Fibroblast of skin of right quadriceps (primary cell): ENCODE measurements around the gene NEMP1.
"Not testable (repeated sequence)": the region's sequence is repeated elsewhere in the genome, so short reads cannot be mapped to it uniquely, and the experiment has no call there.

ENCODE experiments used
- DNase-seq: peaks from one replicate; pipeline ENCODE4 v3.0.0-alpha.2; 2013

The NEMP1 gene, protein sequence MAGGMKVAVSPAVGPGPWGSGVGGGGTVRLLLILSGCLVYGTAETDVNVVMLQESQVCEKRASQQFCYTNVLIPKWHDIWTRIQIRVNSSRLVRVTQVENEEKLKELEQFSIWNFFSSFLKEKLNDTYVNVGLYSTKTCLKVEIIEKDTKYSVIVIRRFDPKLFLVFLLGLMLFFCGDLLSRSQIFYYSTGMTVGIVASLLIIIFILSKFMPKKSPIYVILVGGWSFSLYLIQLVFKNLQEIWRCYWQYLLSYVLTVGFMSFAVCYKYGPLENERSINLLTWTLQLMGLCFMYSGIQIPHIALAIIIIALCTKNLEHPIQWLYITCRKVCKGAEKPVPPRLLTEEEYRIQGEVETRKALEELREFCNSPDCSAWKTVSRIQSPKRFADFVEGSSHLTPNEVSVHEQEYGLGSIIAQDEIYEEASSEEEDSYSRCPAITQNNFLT

DNA sequence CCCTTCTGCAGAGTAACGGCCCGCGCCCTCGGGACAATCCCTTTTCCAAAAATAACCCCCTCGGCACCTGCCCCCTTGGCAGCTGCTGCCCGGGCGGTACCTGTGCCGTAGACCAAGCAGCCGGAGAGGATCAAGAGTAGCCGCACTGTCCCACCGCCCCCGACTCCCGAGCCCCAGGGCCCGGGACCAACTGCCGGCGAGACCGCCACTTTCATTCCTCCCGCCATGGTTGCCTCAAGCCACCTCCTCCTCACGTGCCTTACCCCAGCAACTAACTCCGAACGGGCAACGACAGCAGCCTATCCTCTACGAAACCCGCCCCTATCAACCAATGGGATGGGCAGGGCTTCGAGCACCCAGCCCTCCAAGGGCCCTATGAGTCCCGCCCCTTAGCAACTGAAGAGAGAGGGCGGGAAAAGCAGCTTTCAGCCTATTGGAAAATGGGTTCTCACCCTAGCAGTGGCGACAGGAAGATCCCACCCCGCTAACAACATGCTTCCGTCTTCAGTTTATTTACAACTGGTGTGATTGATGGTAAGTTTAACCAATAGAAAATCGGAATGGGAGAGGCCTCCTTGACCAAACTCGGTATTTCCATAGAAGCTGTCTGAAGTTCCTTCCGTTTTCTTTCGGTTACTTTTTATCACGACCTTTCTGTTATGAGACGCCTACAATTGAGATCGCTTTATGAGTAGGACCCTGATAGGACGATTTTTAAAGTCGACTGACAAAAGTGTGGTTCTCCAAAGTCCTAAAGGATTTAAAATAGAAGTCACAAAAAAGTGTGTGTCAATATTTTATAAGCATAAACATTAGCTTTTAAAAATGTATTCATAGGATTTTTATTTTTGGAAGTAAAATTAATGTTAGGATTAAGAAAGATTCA lies at the start of gene NEMP1:
TSS of gene NEMP1 (minus strand) at position 273 of the 886 bp plus-strand sequence. CDS start at position 227, 46 bp downstream.
- DNase-seq: peak; percentile 100

DNA sequence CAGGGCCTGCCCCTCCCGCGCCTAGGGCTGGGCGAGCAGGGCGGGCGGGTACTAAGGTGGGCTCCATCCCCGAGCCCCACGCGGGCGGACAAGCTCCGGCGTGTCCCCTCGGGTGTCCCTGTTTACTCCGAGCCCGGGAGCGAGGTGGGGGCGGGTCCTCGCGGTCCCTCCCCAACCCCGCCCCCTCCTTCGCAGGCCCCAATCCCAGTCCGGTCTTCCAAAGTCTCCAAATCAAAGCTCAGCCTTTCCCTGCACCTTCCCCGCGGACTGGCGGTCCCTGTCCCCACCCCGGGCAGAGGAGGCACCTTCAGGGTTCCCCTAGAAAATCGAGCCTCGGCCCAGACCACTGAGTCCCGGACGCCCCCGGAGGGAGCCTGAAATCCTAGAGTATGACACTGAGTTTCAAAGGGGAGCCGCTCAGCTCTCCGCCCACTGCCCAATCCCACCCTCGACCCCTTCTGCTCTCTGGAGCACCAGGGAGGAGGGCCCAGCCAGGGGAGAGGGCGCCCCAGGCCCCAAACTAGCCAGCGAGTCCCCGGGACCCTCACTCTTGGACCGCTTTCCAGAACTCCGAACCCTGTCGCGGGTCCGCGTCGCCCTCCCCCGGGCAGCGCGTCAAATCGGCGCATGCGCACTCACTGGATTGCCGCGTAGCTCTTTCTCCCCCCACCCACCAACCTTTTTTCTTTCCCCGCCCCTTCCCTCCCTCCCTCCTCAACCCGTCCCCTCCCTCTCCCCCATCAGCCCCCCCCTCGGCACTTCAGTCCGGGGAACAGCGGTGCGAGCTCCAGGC lies 49.3 kb upstream of the NEMP1 start, which contains the start of gene LRP1:
TSS of gene LRP1 (plus strand) at position 758 of the 793 bp plus-strand sequence. CDS start 482 bp downstream, outside the sequence.
- peak; percentile 85 for DNase-seq

DNA sequence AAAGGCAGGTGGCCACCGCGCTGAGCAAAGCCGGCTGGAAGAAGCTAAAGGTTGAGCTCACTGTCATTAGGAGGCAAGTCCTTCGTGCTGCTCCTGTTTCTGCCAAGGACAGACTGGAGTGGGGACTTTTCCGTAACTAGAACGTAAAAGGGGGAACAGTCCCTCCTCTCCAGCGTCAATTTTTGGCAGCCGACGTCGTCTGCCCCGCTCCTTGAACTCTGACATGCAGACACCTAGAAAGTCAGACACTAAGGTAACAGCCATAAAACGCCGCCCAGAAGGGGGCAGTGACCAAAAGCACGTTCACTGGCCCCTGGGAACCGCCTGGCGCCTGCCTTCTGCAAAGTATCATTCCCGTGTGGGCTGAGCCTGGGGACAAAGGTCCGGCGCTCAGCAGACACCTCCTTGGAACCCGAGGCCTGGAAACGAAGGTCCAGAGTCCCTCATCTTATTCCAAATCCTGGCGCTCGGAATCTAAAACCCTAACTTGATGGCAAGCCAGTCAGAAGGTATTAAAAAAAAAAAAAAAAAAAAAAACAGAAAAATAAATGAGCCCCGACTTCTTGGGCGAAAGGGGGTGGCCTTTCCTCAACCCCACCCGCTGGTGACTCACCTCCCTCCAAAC lies 48.6 kb upstream of the NEMP1 start:
- no peak for DNase-seq

DNA sequence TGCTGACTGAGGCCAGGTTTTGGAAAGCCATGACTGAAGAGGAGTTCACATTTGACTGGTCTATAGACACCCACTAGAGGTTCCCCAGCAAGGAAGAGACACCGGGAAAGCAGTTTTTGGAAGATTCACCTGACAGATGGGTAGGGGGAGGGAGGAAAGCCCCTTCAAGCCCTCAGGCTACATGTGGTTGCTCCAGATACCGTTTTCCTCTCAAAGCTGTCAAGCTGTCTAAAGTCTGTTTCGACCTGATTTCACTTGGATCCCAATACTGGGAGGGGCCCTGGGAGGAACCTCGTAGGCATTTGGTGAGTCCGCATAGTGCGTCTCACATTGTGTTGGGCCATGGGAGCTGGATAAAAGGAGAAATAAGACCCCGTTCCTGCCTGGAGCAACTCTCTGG lies 48.0 kb upstream of the NEMP1 start:
- DNase-seq: no peak

DNA sequence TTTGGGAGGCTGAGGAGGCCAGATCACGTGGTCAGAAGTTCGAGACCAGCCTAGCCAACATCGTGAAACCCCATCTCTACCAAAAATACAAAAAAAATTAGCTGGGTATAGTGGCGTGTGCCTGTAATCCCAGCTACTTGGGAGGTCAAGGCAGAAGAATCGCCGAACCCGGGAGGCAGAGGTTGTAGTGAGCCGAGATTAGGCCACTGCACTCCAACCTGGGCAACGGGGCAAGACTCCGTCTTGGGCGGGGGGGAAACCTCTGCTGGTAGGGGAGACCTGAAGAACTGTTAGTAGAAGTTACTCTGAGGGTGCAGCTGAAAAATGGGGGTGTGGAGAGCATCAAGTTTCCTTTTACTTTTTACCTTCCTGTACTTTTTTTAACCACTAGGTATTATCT lies 47.5 kb upstream of the NEMP1 start:
- no peak for DNase-seq

DNA sequence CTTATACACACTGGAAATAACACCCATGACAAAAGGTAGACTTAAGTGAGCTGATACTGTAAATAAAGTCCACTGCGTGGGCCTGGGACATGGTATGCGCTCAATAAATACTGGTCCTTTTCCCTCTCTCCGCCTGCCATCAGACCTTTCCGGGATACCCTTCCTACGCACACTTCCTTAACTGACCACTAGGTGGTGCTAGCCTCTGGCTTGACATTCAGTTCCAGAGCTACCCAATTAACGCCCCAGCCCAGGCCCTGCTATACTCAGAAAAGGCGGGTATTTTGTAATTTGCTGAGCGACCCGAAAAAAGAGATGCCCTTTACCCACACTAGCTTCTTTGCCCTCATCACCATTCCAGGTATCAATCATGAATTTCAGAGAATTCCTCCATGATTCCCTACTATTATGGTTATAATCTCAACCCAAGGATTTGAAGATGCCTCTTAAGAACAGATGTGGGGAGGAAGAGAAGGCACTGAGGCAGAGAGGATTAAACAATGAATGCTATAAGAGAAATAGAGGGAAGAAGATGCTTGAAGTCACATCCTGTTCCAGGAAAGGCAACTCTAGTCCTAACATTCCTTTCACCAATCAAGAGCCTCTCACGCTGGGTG lies 45.8 kb upstream of the NEMP1 start:
- DNase-seq: peak; percentile 75

DNA sequence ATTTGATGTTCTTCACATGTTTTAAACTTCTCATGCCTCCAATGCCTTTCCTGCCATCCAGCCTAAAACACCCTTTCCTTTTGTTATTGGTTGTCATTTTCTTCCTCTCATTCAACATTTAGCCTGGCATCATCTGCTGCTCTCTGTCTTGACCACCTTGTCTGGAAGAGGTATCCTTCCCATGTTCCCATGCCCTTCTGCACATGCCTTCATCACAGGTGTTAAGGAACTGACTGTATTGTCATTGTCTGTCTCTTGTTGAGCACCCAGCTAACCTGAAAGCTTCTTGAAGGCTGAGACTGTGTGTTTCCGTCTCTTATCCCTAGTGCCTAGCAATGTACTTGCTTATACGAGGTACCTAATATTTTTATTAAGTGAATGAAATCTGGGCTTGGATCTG lies 45.2 kb upstream of the NEMP1 start:
- DNase-seq: no peak

DNA sequence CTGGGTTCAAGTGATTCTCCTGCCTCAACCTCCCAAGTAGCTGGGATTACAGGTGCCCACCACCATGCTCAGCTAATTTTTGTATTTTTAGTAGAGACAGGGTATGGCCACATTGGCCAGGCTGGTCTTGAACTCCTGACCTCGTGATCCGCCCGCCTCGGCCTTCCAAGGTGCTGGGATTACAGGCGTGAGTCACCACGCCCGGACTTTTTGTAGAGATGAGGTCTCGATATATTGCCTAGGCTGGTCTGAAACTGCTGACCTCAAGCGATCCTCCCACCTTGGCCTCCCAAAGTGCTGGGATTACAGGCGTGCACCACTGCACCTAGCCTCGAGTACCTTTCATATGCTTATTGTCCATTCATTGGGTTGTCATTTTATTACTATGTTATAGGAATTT lies 42.1 kb upstream of the NEMP1 start:
- DNase-seq: not testable (repeated sequence)

DNA sequence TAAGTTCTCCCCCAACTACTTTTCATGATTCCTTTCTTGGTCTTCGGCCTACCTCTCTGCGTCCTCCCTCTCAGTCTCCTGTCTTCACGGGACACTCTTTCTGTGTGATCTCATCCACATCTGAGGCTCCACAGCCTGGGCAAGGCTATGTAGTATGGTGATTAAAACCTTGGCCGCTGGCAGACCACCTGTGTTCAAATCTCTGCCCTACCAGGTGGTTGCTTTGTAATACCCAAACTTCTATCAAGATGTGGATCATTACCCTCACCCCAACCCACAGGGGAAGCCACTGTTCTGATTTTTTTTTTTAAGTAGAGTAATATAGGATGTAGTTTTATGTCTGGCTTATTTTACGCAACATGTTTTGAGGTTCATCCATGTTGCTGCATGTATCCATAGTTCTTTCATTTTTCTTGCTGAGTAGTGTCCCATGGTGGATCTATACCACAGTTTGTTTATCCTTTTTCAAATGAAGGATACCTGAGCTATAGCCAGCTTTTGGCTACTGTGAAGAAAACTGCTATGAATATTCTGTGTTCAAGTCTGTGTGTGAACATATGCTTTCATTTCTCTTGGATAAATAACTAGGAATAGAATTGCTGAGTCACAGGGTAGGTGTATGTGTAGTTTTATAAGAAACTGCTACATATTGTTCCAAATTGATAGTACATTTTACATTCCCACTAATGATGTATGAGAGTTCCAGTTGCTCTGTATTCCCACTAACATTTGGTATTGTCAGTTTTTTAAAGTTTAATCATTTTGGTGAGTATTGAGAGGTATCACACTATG lies 40.9 kb upstream of the NEMP1 start:
- DNase-seq: no peak

DNA sequence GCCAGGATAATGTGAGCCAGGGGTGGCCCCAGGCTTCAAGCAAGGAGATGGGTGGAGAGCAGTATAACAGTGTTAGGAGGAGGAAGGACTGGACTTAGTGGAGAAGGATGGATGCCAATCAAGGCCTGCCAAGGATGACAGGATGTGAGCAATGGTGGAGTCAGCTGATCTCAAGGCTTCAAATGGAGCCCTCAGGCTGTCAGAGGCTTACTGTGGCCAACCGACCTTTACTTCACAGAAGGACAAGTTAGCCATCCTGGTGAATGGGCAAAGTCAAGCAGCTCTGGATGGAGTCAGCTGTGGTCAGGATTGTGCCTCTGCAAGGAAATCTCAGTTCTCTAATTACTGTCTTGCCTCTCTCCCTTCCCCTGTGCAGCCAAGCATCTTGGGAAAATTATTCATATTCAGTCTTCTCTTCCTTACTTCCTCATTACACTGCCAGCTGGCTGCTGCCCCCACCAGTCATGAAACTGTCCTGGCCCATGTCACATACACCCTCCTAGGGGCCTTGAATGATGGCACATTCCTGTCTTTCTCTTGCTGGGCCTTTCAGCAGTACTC lies 40.2 kb upstream of the NEMP1 start:
- no peak for DNase-seq

DNA sequence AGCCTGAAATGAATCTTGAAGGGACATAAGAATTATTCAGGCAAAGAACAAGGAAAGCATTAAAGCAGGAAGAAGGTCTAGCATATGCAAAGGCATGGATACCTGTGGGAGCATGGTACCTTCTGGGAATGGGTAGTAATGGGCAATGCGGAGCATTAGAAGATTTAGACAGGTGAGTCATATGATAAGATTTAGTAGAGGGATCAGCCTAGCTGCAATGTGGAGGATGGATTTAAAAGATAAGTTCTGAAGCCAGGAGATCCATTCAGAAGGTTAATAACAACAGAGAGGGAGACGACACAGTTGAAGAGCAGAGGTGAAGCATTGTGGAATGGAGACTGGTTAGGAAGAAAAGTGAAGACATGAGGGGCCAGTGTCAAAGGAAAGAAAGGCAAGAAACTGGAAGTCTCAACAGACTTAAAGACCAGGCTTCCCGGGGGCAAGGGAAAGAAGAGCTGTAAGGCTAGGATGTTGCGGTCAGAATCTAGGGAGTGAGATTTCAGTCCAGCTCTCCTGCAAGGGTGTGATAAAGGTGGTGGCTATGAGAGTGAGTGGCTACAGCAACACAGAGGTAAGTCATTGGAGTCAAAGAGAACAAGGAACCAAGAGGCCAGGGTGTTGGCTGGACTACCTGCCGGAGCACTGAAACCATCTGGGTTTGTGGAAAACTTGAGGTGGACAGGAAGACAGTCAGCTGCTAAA lies 38.1 kb upstream of the NEMP1 start:
- no peak for DNase-seq

DNA sequence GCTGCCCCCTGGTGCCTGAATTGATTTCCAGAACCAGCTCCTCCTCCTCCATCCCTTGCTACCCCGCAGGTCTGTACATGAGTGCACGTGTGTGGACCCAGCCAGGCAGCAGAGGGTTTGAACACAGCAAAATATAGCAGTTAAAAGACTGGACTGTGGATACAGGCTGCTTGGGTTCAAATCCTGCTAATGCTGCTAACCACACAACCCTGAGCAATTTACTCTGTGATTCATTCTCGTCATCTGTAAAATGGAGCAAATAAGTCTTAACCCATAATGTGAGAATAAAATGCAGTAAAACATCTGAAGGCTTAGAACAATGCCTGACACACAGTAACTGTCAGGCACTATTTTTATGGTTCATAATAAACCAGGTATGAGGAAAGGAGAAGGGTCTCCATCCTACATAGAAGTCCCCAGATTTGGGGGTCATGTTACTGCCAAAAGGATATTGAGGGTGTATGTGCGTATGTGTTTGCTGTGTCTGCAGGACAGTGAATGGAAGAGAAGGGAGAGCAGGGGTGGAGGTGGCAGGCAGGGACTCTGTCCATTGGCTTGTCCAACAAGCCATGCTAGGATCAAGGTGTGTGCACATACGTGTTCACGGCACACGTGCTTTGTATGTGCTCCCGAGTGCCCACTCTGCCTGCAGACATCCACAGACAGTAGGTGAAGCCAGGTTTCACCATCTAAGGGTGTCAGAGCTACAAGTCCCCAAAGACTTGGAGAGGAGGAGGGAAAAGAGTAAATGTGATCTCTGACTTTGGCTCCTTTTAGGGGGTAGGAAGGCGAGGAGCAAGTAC lies 34.1 kb upstream of the NEMP1 start:
- DNase-seq: no peak

DNA sequence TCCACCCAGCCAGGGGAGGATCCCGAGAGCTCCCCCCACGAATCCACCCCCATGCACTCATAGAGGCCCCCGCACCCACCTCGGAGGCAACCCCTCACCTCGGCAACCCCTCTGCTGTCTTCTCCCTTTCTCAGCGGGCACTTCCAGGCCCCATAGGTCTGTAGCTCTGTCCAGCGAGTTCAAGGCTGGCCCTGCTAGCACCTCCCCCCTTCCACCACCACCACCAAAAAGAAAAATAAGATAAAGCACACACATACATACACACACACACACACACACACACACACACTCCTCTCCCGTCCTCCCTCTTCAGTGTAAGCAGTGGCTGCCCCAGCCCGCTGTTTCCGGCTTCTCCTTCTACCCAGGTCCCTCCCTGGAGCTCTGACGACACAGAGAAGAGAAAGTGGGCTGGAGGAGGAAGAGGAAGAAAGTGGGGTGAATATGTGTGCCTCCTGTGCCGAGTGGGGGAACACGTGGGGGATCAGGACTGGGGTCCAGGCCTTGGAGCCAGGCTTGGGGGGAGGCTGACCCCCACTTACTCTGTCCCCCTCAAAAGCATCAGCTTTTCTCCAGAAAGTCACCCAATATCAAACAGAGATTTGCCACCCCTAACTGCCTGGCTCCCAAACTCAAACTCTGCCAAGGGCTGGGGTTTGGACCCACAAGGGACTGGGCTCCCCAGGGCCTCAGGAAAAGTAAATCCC lies 32.6 kb upstream of the NEMP1 start, which contains the start of gene STAT6:
TSS of gene STAT6 (minus strand) at position 332 of the 704 bp plus-strand sequence. CDS start 3,084 bp downstream, outside the sequence.
- DNase-seq: peak; percentile 87

DNA sequence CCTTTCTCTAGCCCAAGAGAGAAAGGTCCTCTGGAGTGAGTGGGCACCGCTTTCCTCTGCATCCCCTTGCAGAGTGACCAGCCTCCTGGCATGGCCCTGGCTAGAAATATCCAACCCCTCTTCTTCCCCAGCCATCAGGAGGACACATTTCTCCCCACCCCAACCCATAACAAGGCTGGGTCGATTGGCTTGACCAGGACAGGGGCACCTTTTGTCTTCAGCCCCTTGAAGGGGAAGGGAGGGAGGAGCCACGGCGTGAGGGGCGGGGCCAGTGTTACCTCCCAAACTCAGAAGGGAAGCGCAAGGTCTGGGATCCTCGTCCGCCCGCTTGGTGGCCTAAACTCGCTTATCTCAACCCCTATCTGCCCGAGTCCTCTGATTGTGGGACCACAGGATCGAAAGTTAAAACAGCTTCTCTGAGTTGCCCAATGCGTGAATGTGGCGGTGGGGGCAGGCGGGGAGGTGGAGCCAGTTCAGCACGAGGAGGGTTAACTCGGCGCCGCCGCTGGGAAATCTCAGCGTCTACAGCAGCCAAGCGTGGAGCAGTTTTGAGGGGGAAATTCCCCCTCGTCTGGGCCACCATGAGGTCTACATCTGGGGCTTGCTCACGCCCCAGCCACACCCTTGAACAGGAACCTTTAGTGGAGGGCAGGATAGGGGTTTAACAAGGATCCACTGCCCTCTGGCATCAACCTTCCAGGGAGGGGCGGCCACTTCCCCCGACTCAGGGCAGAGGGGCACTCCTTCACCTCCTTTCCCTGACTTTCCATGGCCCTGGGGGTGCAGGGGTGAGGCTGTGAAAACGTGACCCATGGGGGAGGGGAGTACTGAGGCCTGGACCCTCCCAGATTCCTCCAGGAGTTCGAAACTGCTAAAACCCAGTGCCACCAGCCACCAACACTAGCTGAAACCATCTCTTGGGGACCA lies 31.8 kb upstream of the NEMP1 start:
- DNase-seq: peak; percentile 64

DNA sequence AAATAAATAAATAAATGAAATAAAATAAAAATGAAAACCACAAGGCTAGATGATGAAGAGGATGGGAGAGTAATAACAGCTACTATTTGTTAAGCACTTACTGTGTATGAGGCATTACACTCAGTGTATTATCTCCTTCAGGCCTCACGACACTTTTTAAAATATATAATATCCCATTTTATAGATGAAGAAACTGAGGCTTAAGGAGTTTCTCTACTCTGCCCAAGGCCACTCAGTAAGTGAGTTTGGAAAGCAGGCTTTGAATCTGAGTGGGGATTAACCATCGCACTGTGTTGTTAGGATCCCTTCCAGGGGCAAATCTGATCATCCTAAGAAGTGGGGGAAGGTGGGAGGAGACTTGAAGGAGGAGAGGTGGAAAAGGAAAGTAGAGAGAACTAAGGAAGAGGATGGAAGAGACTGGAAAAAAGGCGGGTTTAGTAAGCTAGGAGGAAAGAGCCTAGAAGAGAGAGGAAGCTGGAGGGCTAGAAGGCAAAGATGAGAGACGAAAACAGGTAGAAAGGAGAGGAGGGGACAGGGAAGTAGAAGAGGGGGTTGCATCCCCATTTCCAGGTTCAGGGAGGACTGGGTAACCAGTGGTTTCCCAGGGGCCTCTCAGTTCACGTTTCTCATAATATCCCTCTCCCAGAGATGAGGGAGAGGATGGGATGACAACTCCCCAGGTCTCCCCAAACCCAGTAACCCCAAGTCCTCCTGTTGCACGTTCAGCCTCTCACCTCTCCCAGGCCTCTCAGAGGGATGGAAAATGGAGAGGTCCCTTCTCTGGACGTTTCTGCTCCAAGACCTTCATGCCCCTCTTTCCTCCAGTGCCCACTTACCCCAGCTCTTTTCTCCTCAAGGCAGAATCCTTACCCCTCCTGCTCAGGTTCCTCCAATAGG lies 30.9 kb upstream of the NEMP1 start:
- DNase-seq: no peak
